Measurements from ENCODE around the gene ZNF277.

DNA sequence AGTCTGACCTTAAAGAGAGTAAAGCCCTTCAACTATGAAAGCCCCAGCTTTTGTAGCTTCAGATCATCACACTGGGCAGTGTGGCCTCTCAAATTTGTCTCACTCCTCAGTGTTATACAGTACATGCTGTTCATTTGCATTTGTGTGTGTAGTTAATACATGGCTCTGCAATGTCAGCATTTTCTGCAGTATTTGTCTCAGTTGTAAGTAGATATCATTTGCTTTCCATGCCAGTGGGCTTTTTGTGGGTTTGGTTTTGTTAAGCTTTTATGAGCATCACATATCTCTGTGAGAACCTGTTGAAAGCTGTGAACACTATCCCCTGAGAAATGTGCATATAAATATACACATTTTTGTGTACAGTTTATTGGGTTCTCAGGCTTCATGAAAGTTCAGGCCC, 57.0 kb downstream of the ZNF277 start:
- no peak for TF ChIP-seq POLR2AphosphoS5 (IDR thresholded peaks at IDR 0.05; ENCODE audit: low read depth, low read length)
- TF ChIP-seq, protein P1, sequence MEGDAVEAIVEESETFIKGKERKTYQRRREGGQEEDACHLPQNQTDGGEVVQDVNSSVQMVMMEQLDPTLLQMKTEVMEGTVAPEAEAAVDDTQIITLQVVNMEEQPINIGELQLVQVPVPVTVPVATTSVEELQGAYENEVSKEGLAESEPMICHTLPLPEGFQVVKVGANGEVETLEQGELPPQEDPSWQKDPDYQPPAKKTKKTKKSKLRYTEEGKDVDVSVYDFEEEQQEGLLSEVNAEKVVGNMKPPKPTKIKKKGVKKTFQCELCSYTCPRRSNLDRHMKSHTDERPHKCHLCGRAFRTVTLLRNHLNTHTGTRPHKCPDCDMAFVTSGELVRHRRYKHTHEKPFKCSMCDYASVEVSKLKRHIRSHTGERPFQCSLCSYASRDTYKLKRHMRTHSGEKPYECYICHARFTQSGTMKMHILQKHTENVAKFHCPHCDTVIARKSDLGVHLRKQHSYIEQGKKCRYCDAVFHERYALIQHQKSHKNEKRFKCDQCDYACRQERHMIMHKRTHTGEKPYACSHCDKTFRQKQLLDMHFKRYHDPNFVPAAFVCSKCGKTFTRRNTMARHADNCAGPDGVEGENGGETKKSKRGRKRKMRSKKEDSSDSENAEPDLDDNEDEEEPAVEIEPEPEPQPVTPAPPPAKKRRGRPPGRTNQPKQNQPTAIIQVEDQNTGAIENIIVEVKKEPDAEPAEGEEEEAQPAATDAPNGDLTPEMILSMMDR (IDR thresholded peaks at IDR 0.05): no peak
- TF ChIP-seq TCF7L2 (IDR thresholded peaks at IDR 0.05; ENCODE audit: low read depth, low read length): no peak
- TF ChIP-seq, protein P2, sequence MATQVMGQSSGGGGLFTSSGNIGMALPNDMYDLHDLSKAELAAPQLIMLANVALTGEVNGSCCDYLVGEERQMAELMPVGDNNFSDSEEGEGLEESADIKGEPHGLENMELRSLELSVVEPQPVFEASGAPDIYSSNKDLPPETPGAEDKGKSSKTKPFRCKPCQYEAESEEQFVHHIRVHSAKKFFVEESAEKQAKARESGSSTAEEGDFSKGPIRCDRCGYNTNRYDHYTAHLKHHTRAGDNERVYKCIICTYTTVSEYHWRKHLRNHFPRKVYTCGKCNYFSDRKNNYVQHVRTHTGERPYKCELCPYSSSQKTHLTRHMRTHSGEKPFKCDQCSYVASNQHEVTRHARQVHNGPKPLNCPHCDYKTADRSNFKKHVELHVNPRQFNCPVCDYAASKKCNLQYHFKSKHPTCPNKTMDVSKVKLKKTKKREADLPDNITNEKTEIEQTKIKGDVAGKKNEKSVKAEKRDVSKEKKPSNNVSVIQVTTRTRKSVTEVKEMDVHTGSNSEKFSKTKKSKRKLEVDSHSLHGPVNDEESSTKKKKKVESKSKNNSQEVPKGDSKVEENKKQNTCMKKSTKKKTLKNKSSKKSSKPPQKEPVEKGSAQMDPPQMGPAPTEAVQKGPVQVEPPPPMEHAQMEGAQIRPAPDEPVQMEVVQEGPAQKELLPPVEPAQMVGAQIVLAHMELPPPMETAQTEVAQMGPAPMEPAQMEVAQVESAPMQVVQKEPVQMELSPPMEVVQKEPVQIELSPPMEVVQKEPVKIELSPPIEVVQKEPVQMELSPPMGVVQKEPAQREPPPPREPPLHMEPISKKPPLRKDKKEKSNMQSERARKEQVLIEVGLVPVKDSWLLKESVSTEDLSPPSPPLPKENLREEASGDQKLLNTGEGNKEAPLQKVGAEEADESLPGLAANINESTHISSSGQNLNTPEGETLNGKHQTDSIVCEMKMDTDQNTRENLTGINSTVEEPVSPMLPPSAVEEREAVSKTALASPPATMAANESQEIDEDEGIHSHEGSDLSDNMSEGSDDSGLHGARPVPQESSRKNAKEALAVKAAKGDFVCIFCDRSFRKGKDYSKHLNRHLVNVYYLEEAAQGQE (IDR thresholded peaks at IDR 0.05; ENCODE audit: insufficient read depth in 1 of 2, low read depth in 2 of 2, low read length in 1 of 2): no peak
- TF ChIP-seq SIN3A (IDR thresholded peaks at IDR 0.05; ENCODE audit: borderline replicate concordance, insufficient read depth, low read depth, low read length): no peak
